H1 (cell line): ENCODE data around the gene PEX5L. TPM values are rescaled to one million over a fixed set of nuclear protein-coding genes. Genes with fewer than 3 reads are reported as not detected.

Experiments used
- CTCF ChIA-PET: fragments of 300-600 bp; sonication (Branson Sonifier 250); formaldehyde crosslinking; loops from one replicate; lab custom pipeline; 2021; ENCODE audit not compliant: partially characterized antibody; lab: Charles Lee
- POLR2A ChIA-PET: fragments of 300-600 bp; sonication (Branson Sonifier 250); formaldehyde crosslinking; loops from one replicate; lab custom pipeline; 2021; ENCODE audit warnings: inconsistent platforms; ENCODE audit not compliant: partially characterized antibody; lab: Charles Lee
- DNase-seq, 2 experiments: peaks; one replicate each; pipeline versions ENCODE4 v3.0.0 to v3.0.0-alpha.2; 2010 to 2022; ENCODE audit warnings: low spot score in 2 of 2, low read depth in 1 of 2, mixed read lengths in 1 of 2
- FAIRE-seq: peaks from 2 replicates; lab custom pipeline; 2011; peaks lifted over from hg19 to GRCh38; lab: Jason Lieb, UNC
- H2AFZ ChIP-seq: 2 replicates; pipeline ENCODE4 v1.8.1; 2012; ENCODE audit warnings: low read length, inconsistent platforms
- H2AK5ac ChIP-seq: 2 replicates; pipeline ENCODE4 v1.6.1; 2013; ENCODE audit warnings: low read depth, low read length
- H2BK120ac ChIP-seq: replicated peaks from 2 replicates; pipeline ENCODE3; 2013; ENCODE audit warnings: low read depth, low read length, inconsistent platforms
- H2BK12ac ChIP-seq: 2 replicates; pipeline ENCODE4 v1.6.1; 2013; ENCODE audit warnings: low read depth, low read length
- H2BK15ac ChIP-seq: 2 replicates; pipeline ENCODE4 v1.6.1; 2013; ENCODE audit warnings: low read length
- H2BK20ac ChIP-seq: 2 replicates; pipeline ENCODE4 v1.6.1; 2013; ENCODE audit warnings: low read length
- H2BK5ac ChIP-seq: 2 replicates; pipeline ENCODE4 v1.6.1; 2013; ENCODE audit warnings: low read depth, low read length
- H3K14ac ChIP-seq: 2 replicates; pipeline ENCODE4 v1.6.1; 2013; ENCODE audit warnings: inconsistent platforms; ENCODE audit not compliant: insufficient read length
- H3K18ac ChIP-seq: 2 replicates; pipeline ENCODE4 v1.6.1; 2013; ENCODE audit warnings: low read length; ENCODE audit errors: extremely low read depth
- H3K23ac ChIP-seq: 2 replicates; pipeline ENCODE4 v1.6.1; 2013; ENCODE audit warnings: inconsistent platforms; ENCODE audit not compliant: insufficient read length
- H3K23me2 ChIP-seq: 2 replicates; pipeline ENCODE4 v1.6.1; 2013; ENCODE audit warnings: low read depth, low read length
- H3K27ac ChIP-seq: 2 replicates; pipeline ENCODE4 v1.6.1; 2011; ENCODE audit warnings: low read depth, low read length, inconsistent platforms
- H3K27me3 ChIP-seq, 4 experiments: replicated peaks in 1 of 4; 1 replicate in 1 of 4; 2 replicates in 3 of 4; pipeline versions ENCODE4 v1.6.1 to v1.8.1; 2011 to 2013; ENCODE audit warnings: low read length in 3 of 4, mild to moderate bottlenecking in 3 of 4, inconsistent platforms in 2 of 4, mixed read lengths in 2 of 4, moderate library complexity in 1 of 4; ENCODE audit not compliant: control insufficient read depth in 3 of 4, insufficient read depth in 3 of 4; ENCODE audit errors: extremely low read depth in 1 of 4
- H3K36me3 ChIP-seq, 4 experiments: 2 replicates each; pipeline versions ENCODE4 v1.6.1 to v1.8.1; 2011 to 2013; ENCODE audit warnings: mild to moderate bottlenecking in 4 of 4, low read length in 3 of 4, moderate library complexity in 2 of 4, control low read depth in 1 of 4, inconsistent platforms in 1 of 4; ENCODE audit not compliant: insufficient read depth in 4 of 4, control insufficient read depth in 2 of 4
- H3K4ac ChIP-seq: replicated peaks from 2 replicates; pipeline ENCODE3; 2013; ENCODE audit warnings: low read length, low read depth, mixed read lengths, inconsistent platforms; ENCODE audit not compliant: insufficient read length
- H3K4me1 ChIP-seq, 4 experiments: replicated peaks in 1 of 4; 1 replicate in 1 of 4; 2 replicates in 3 of 4; pipeline versions ENCODE4 v1.6.1 to v1.8.1; 2011 to 2013; ENCODE audit warnings: low read length in 3 of 4, inconsistent platforms in 2 of 4, mixed read lengths in 1 of 4; ENCODE audit not compliant: insufficient read depth in 4 of 4, control insufficient read depth in 3 of 4
- H3K4me2 ChIP-seq, 2 experiments: 2 replicates each; pipeline versions ENCODE4 v1.6.1 to v1.8.1; 2011 to 2013; ENCODE audit warnings: low read depth in 2 of 2, low read length in 2 of 2, control low read depth in 1 of 2, inconsistent platforms in 1 of 2, mild to moderate bottlenecking in 1 of 2; ENCODE audit not compliant: insufficient read depth in 1 of 2
- H3K4me3 ChIP-seq, 4 experiments: fragments of 200-600, 300-600 bp in 1 of 4; sonication (generic), shearing (Covaris generic), sonication (Bioruptor Twin) in 1 of 4; 2 replicates each; pipeline versions ENCODE4 v1.5.1 to v1.8.1; 2011 to 2016; ENCODE audit warnings: low read length in 4 of 4, low read depth in 3 of 4, control low read depth in 2 of 4, inconsistent platforms in 2 of 4, mild to moderate bottlenecking in 2 of 4, mixed read lengths in 1 of 4, moderate library complexity in 1 of 4; ENCODE audit not compliant: insufficient read depth in 2 of 4; ENCODE audit errors: extremely low read depth in 1 of 4
- H3K56ac ChIP-seq: replicated peaks from 2 replicates; pipeline ENCODE3; 2013; ENCODE audit warnings: low read depth, mild to moderate bottlenecking, mixed read lengths, low read length, inconsistent platforms; ENCODE audit not compliant: insufficient read length
- H3K79me1 ChIP-seq: 2 replicates; pipeline ENCODE4 v1.6.1; 2013; ENCODE audit warnings: low read depth, low read length, control low read depth
- H3K79me2 ChIP-seq, 2 experiments: 2 replicates each; pipeline versions ENCODE4 v1.6.1 to v1.8.1; 2012 to 2013; ENCODE audit warnings: low read length in 2 of 2, mild to moderate bottlenecking in 2 of 2, inconsistent platforms in 1 of 2; ENCODE audit not compliant: insufficient read depth in 2 of 2, control insufficient read depth in 1 of 2
- H3K9ac ChIP-seq, 4 experiments: replicated peaks in 1 of 4; 1 replicate in 1 of 4; 2 replicates in 3 of 4; pipeline versions ENCODE4 v1.6.1 to v1.8.1; 2011 to 2013; ENCODE audit warnings: low read depth in 3 of 4, low read length in 3 of 4, control low read depth in 2 of 4, mild to moderate bottlenecking in 2 of 4, moderate library complexity in 2 of 4, inconsistent platforms in 1 of 4; ENCODE audit errors: extremely low read depth in 1 of 4
- H3K9me3 ChIP-seq, 2 experiments: 2 replicates each; pipeline versions ENCODE4 v1.6.1 to v1.8.1; 2012 to 2013; ENCODE audit warnings: mild to moderate bottlenecking in 2 of 2, moderate library complexity in 2 of 2, control low read depth in 1 of 2, inconsistent platforms in 1 of 2, low read depth in 1 of 2, low read length in 1 of 2, mixed read lengths in 1 of 2; ENCODE audit not compliant: insufficient read depth in 2 of 2
- H4K20me1 ChIP-seq, 2 experiments: replicated peaks in 1 of 2; 2 replicates each; pipeline versions ENCODE3 to v1.8.1; 2011 to 2013; ENCODE audit warnings: inconsistent platforms in 2 of 2, low read length in 2 of 2, mild to moderate bottlenecking in 1 of 2; ENCODE audit not compliant: insufficient read depth in 2 of 2, control insufficient read depth in 1 of 2
- H4K5ac ChIP-seq: 2 replicates; pipeline ENCODE4 v1.6.1; 2013; ENCODE audit warnings: low read length, low read depth, mixed read lengths, inconsistent platforms; ENCODE audit not compliant: insufficient read length
- H4K8ac ChIP-seq: 2 replicates; pipeline ENCODE4 v1.8.0; 2013; ENCODE audit warnings: mild to moderate bottlenecking, moderate library complexity, low read length, inconsistent platforms; ENCODE audit not compliant: insufficient read depth; ENCODE audit errors: extremely low read depth
- H4K91ac ChIP-seq: replicated peaks from 2 replicates; pipeline ENCODE3; 2013; ENCODE audit warnings: low read length, mixed read lengths, inconsistent platforms; ENCODE audit not compliant: insufficient read length
- CTCF ChIP-seq, 3 experiments: IDR thresholded peaks; 1 replicate in 2 of 3; 2 replicates in 1 of 3; pipeline versions ENCODE4 v1.5.1 to v1.6.1; 2011; ENCODE audit warnings: low read length in 3 of 3, mild to moderate bottlenecking in 3 of 3, inconsistent platforms in 2 of 3, low read depth in 1 of 3, moderate library complexity in 1 of 3; ENCODE audit not compliant: insufficient read depth in 1 of 3; ENCODE audit errors: control extremely low read depth in 1 of 3
- RAD21 ChIP-seq, 2 experiments: IDR thresholded peaks in 1 of 2; conservative IDR thresholded peaks in 1 of 2; 2 replicates each; pipeline ENCODE4 v1.6.1; 2011; ENCODE audit warnings: low read depth in 2 of 2, low read length in 2 of 2, improper control_type of control experiment in 1 of 2, inconsistent platforms in 1 of 2, mild to moderate bottlenecking in 1 of 2, moderate library complexity in 1 of 2
- SP1 ChIP-seq: IDR thresholded peaks from 2 replicates; pipeline ENCODE4 v1.6.1; 2011; ENCODE audit warnings: low read depth, low read length
- WGBS, 2 experiments: shearing (Covaris generic) in 1 of 2; methylation state at CpG; one replicate each; pipeline versions ENCODE4 v1.1.6 to v1.1.7; 2013 to 2015; ENCODE audit warnings: low lambda C conversion rate in 2 of 2, mixed read lengths in 2 of 2, inconsistent platforms in 1 of 2, low coverage in 1 of 2, missing lambda C conversion rate in 1 of 2; ENCODE audit not compliant: insufficient replicate concordance in 2 of 2, insufficient coverage in 1 of 2, insufficient read length in 1 of 2; ENCODE audit errors: extremely low coverage in 1 of 2, missing lambda C conversion rate in 1 of 2; 5-methylcytosine and 5-hydroxymethylcytosine counted together
- polyA plus RNA-seq, 7 experiments: library from polyadenylated mRNA; depleted of rRNA in 3 of 7; stranded (reverse) in 5 of 7; unstranded in 2 of 7; fragments of >200 nt in 5 of 7; fragments of 200-250 nt in 2 of 7; gene quantifications; 1 replicate in 5 of 7; 2 replicates in 1 of 7; 4 replicates in 1 of 7; pipeline versions ENCODE4 v1.2.1 to v1.2.3, GENCODE V29; 2011 to 2013; ENCODE audit warnings: missing spikeins in 2 of 7, mixed read lengths in 2 of 7
- total RNA-seq: library from RNA; stranded (reverse); fragmentation: NEBNext Ultra II Directional; extraction: Animal tissue kit (Norgen Biotek cat#: 25700); gene quantifications from 2 replicates; pipeline ENCODE4 v1.2.1, GENCODE V29; 2021

The PEX5L gene
- total and polyA plus RNA-seq, 2 of the 8 experiments (the other 6 are each of a cell fraction or from before 2014, with no cell fraction given) = 0.80 to 4.2 TPM

GRCh38 chr3:179929091-179929529, 107.6 kb downstream of the PEX5L start:
- no peak overlapping the region for H3K18ac ChIP-seq
- TF ChIP-seq CTCF (IDR thresholded peaks at IDR 0.05; ENCODE audit: control extremely low read depth in 1 of 3, insufficient read depth in 1 of 3, low read depth in 1 of 3, low read length in 3 of 3) = peak; percentile 8 to 67 (median 63)
- peak; percentile 72 to 79 for TF ChIP-seq RAD21 (IDR thresholded peaks at IDR 0.05 in 1 of 2, conservative IDR thresholded peaks at IDR 0.05 in 1 of 2; ENCODE audit: low read depth in 2 of 2, low read length in 2 of 2)
- no peak for TF ChIP-seq SP1
- peaks cover 0 to 3% (median 0%) of the 10 kb centered on the region in 4 experiments; a peak in 1 of 7 replicates for H3K4me1 ChIP-seq
- no peak overlapping the region for H2BK20ac ChIP-seq
- POLR2A ChIA-PET = no interaction called here
- H2BK12ac ChIP-seq = no peak overlapping the region
- no peak overlapping the region for H4K91ac ChIP-seq
- DNase-seq (peak in 1 of 2 experiments; percentile 71), FAIRE-seq (no peak)
- H3K4ac ChIP-seq = no peak overlapping the region
- H2BK5ac ChIP-seq = no peak overlapping the region
- no peaks in the 10 kb centered on the region for H3K36me3 ChIP-seq
- H3K4me3 ChIP-seq = no peak overlapping the region
- H4K8ac ChIP-seq = no peak overlapping the region
- H3K4me2 ChIP-seq = no peak overlapping the region
- no peaks in the 10 kb centered on the region for H3K23me2 ChIP-seq
- H2BK120ac ChIP-seq = no peak overlapping the region
- CTCF ChIA-PET = interaction anchor here (0.6 to 3.4 kb wide), 47 partner anchors 10 to 1420 kb away, joined by 3 to 39 read pairs (median 4); no protein-coding TSS in a partner anchor
- H3K9me3 ChIP-seq = no peaks in the 10 kb centered on the region
- H4K5ac ChIP-seq = no peak overlapping the region
- H3K79me2 ChIP-seq = no peaks in the 10 kb centered on the region
- H3K27me3 ChIP-seq = no peaks in the 10 kb centered on the region; a peak in 1 of 7 replicates
- H2AFZ ChIP-seq = no peak overlapping the region
- H4K20me1 ChIP-seq = no peaks in the 10 kb centered on the region
- H3K27ac ChIP-seq = no peak overlapping the region
- H2AK5ac ChIP-seq = no peak overlapping the region
- no peak overlapping the region for H2BK15ac ChIP-seq
- H3K23ac ChIP-seq = no peak overlapping the region
- no peak overlapping the region for H3K9ac ChIP-seq
- 70% methylated on average over 1 of the region's 1 CpG; no CpG with 5 or more reads in 1 of the 2 experiments for WGBS, 2 experiments
- no peak overlapping the region for H3K14ac ChIP-seq
- no peaks in the 10 kb centered on the region for H3K79me1 ChIP-seq
- no peak overlapping the region for H3K56ac ChIP-seq
